A549 (cell line): ENCODE measurements around the gene YES1. TPM values are rescaled to one million over a fixed set of nuclear protein-coding genes. Genes with fewer than 3 reads are reported as not detected.
"Not testable (repeated sequence)": the region's sequence is repeated elsewhere in the genome, so short reads cannot be mapped to it uniquely, and the experiment has no call there.

ENCODE experiments used
- ATAC-seq, 2 experiments: fragments of 200-7000 bp in 1 of 2; fragments of >200 bp in 1 of 2; cut with Nextera tagmentation in 1 of 2; cut with Tn5 transposase in 1 of 2; 3 replicates each; pipeline versions ENCODE4 v1.8.0 to v1.9.1; 2018 to 2020; ENCODE audit warnings: mild to moderate bottlenecking in 1 of 2, moderate library complexity in 1 of 2
- CTCF ChIA-PET: fragments of 300-600 bp; sonication (Branson Sonifier 250); formaldehyde crosslinking; extraction: SDS; loops from one replicate; lab custom pipeline; 2021; ENCODE audit warnings: antibody characterized with exemption, inconsistent platforms; lab: Yijun Ruan, JAX
- POLR2A ChIA-PET: fragments of 350-600 bp; formaldehyde crosslinking; extraction: SDS; loops from one replicate; lab custom pipeline; 2021; ENCODE audit warnings: antibody characterized with exemption, inconsistent platforms; lab: Yijun Ruan, JAX
- DNase-seq, 2 experiments: peaks; one replicate each; pipeline versions ENCODE4 v3.0.0 to v3.0.0-alpha.2; 2011 to 2016; ENCODE audit warnings: low read depth in 1 of 2, low spot score in 1 of 2
- FAIRE-seq: peaks from 2 replicates; lab custom pipeline; 2011; peaks lifted over from hg19 to GRCh38; lab: Jason Lieb, UNC
- H3K27ac ChIP-seq, 2 experiments: fragments of >200 bp; sonication (Bioruptor Twin); formaldehyde crosslinking; 3 replicates each; pipeline ENCODE4 v1.5.1; 2016 to 2017
- H3K4me1 ChIP-seq: fragments of >200 bp; sonication (Bioruptor Twin); formaldehyde crosslinking; 3 replicates; pipeline ENCODE4 v1.6.1; 2016
- H3K4me2 ChIP-seq: fragments of >200 bp; sonication (Bioruptor Twin); formaldehyde crosslinking; 3 replicates; pipeline ENCODE4 v1.6.1; 2016
- H3K4me3 ChIP-seq: fragments of >200 bp; sonication (Bioruptor Twin); formaldehyde crosslinking; 3 replicates; pipeline ENCODE4 v1.5.1; 2016
- H3K9me3 ChIP-seq: fragments of >200 bp; sonication (Bioruptor Twin); formaldehyde crosslinking; 3 replicates; pipeline ENCODE4 v1.6.1; 2016
- CBX8 ChIP-seq: fragments of 200-600 bp; sonication (generic); IDR thresholded peaks from 2 replicates; pipeline ENCODE4 v1.6.1; 2016
- CEBPB ChIP-seq, 2 experiments: fragments of >200 bp in 1 of 2; sonication (Bioruptor Twin) in 1 of 2; formaldehyde crosslinking in 1 of 2; IDR thresholded peaks; 2 replicates each; pipeline ENCODE4 v1.6.1; 2012 to 2016
- ESRRA ChIP-seq: fragments of 150-350 bp; IDR thresholded peaks from 2 replicates; pipeline ENCODE4 v1.6.1; 2014; ENCODE audit warnings: mild to moderate bottlenecking, low read length, borderline replicate concordance
- FOSB ChIP-seq: fragments of 250-450 bp; sonication (Bioruptor Pico); IDR thresholded peaks from 2 replicates; pipeline ENCODE4 v1.5.0; 2020; ENCODE audit warnings: mild to moderate bottlenecking, moderate library complexity
- FOSL2 ChIP-seq, 2 experiments: fragments of 450-650 bp in 1 of 2; fragments of >200 bp in 1 of 2; sonication (Bioruptor Twin) in 1 of 2; formaldehyde crosslinking; IDR thresholded peaks; 2 replicates each; pipeline versions ENCODE4 v1.5.0 to v1.6.1; 2016 to 2020; ENCODE audit warnings: mild to moderate bottlenecking in 1 of 2, moderate library complexity in 1 of 2
- GATA3 ChIP-seq: IDR thresholded peaks from 2 replicates; pipeline ENCODE4 v1.6.1; 2012; ENCODE audit warnings: borderline replicate concordance
- HDAC2 ChIP-seq: fragments of 200-600 bp; sonication (generic); IDR thresholded peaks from 2 replicates; pipeline ENCODE4 v1.6.1; 2016
- HOXA7 ChIP-seq: fragments of 250-450 bp; sonication (Bioruptor Pico); IDR thresholded peaks from 2 replicates; pipeline ENCODE4 v1.5.0; 2020; ENCODE audit warnings: mild to moderate bottlenecking, moderate library complexity
- HOXB13 ChIP-seq: fragments of 250-450 bp; sonication (Bioruptor Pico); IDR thresholded peaks from 2 replicates; pipeline ENCODE4 v1.5.0; 2020; ENCODE audit warnings: low read depth, mild to moderate bottlenecking, moderate library complexity
- HOXB5 ChIP-seq: fragments of 250-450 bp; sonication (Bioruptor Pico); IDR thresholded peaks from 2 replicates; pipeline ENCODE4 v1.5.0; 2020; ENCODE audit warnings: mild to moderate bottlenecking, moderate library complexity
- JUNB ChIP-seq: fragments of >200 bp; sonication (Bioruptor Twin); formaldehyde crosslinking; IDR thresholded peaks from 2 replicates; pipeline ENCODE4 v1.6.1; 2016
- KDM1A ChIP-seq: fragments of 200-600 bp; sonication (generic); IDR thresholded peaks from 2 replicates; pipeline ENCODE4 v1.6.1; 2016; ENCODE audit warnings: low read depth, mild to moderate bottlenecking
- MAZ ChIP-seq: fragments of 150-350 bp; IDR thresholded peaks from 2 replicates; pipeline ENCODE4 v1.6.1; 2014; ENCODE audit warnings: antibody characterized with exemption, low read depth, low read length, borderline replicate concordance
- NFE2L2 ChIP-seq: fragments of 150-350 bp; conservative IDR thresholded peaks from 2 replicates; pipeline ENCODE4 v1.6.1; 2014; ENCODE audit warnings: low read length
- NR3C1 ChIP-seq: fragments of >200 bp; sonication (Bioruptor Twin); formaldehyde crosslinking; IDR thresholded peaks from 3 replicates; pipeline ENCODE4 v1.6.1; 2017
- PHF8 ChIP-seq: fragments of 200-600 bp; sonication (generic); IDR thresholded peaks from 2 replicates; pipeline ENCODE4 v1.6.1; 2016; ENCODE audit warnings: low read depth, mild to moderate bottlenecking, antibody characterized with exemption, moderate library complexity, borderline replicate concordance
- POLR2AphosphoS2 ChIP-seq: conservative IDR thresholded peaks from 2 replicates; pipeline ENCODE4 v1.6.1; 2012; ENCODE audit warnings: low read length, improper control_type of control experiment, inconsistent platforms
- RCOR1 ChIP-seq: fragments of 150-350 bp; IDR thresholded peaks from 2 replicates; pipeline ENCODE4 v1.6.1; 2014; ENCODE audit warnings: antibody characterized with exemption, low read length, low read depth
- SREBF2 ChIP-seq: fragments of 450-650 bp; IDR thresholded peaks from 2 replicates; pipeline ENCODE4 v1.6.1; 2014; ENCODE audit warnings: mild to moderate bottlenecking, moderate library complexity
- ZC3H11A ChIP-seq: fragments of 450-650 bp; IDR thresholded peaks from 2 replicates; pipeline ENCODE4 v1.6.1; 2014; ENCODE audit warnings: antibody characterized with exemption, mild to moderate bottlenecking
- ZFP36 ChIP-seq: fragments of 450-650 bp; IDR thresholded peaks from 2 replicates; pipeline ENCODE4 v1.6.1; 2014; ENCODE audit warnings: borderline replicate concordance; ENCODE audit not compliant: partially characterized antibody
- WGBS: methylation state at CpG from one replicate; pipeline ENCODE4 v1.1.6; 2017; ENCODE audit errors: missing lambda C conversion rate; 5-methylcytosine and 5-hydroxymethylcytosine counted together
- polyA plus RNA-seq, 4 experiments: library from polyadenylated mRNA; depleted of rRNA in 3 of 4; stranded (reverse); fragments of >200 nt; fragmentation: RNase III in 1 of 4; extraction: RNeasy Plus Mini Kit Qiagen cat#74134 plus additional on column Dnase treatment in 1 of 4; gene quantifications; 2 replicates in 3 of 4; 3 replicates in 1 of 4; pipeline ENCODE4 v1.2.3, GENCODE V29; 2011 to 2017
- TF ChIP-seq, protein P1 (sequence below): fragments of 450-650 bp; IDR thresholded peaks from 2 replicates; pipeline ENCODE4 v1.6.1; 2014; ENCODE audit warnings: antibody characterized with exemption
- TF ChIP-seq, protein P2 (sequence below): fragments of >200 bp; sonication (Bioruptor Twin); formaldehyde crosslinking; IDR thresholded peaks from 2 replicates; pipeline ENCODE4 v1.6.1; 2016

YES1 gene
- polyA plus RNA-seq, 2 of the 4 experiments (the other 2 are of a cell fraction) = 22.6 to 32.1 TPM

DNA sequence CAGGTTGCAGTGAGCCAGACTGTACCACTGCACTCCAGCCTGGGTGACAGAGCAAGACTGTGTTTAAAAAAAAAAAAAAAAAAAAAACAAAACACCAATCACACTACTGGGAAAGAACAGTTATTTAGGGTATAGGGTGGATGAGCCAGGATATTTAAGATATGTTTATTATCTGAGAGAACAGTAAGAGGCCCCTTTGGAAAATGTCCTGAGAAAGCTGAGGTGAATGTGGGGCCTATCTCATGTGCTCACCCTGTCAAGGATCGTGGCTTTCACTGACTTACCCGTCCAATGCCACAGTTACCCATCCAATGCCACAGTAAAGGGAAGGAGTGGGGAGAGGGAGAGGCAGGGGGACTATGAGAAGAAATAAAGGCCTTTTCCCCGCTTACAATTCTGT is 79.7 kb downstream of the YES1 start:
- no peak for FAIRE-seq
- 92% methylated on average over 3 of the region's 3 CpGs for WGBS
- Histone ChIP-seq H3K9me3 (no peaks in the 10 kb centered on the region), H3K4me2 (no peak overlapping the region), H3K4me3 (no peak overlapping the region), H3K4me1 (no peaks in the 10 kb centered on the region), H3K27ac (no peak overlapping the region)
- DNase-seq = no peak
- ChIA-PET POLR2A (no interaction called here), CTCF (interaction anchor here (1.1 to 1.5 kb wide), 3 partner anchors 20 to 107 kb away, joined by 3 to 5 read pairs (median 4); partner anchors contain the start of gene ENOSF1)
- TF ChIP-seq ZC3H11A (no peak), GATA3 (no peak), POLR2AphosphoS2 (no peak), RCOR1 (no peak), PHF8 (no peak), FOSL2 (IDR thresholded peaks at IDR 0.05) (no peak), FOSL2 (CRISPR knock-in tag; IDR thresholded peaks at IDR 0.05) (no peak), JUNB (no peak), HOXB5 (CRISPR knock-in tag) (no peak), KDM1A (no peak), MAZ (no peak), HOXA7 (CRISPR knock-in tag) (no peak)
- TF ChIP-seq, protein P1, sequence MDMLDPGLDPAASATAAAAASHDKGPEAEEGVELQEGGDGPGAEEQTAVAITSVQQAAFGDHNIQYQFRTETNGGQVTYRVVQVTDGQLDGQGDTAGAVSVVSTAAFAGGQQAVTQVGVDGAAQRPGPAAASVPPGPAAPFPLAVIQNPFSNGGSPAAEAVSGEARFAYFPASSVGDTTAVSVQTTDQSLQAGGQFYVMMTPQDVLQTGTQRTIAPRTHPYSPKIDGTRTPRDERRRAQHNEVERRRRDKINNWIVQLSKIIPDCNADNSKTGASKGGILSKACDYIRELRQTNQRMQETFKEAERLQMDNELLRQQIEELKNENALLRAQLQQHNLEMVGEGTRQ = no peak
- no peak for ATAC-seq

DNA sequence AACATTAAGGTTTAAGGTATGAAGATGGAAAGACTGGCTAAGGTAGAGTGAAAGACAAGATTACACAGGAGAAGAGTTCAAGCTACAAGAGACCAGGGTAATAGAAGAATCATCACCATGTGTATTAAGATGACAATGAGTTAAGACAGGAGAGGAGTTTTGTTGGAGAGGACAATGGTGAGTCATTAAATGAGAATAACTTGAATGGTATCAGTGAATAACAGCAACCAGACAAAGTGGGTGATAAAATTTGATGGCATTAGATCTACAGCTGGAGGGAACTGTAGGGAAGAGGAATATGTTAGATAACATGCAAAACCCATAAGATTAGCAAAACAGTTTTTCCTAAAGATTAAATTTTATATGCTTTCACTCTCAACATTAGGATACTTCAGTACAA is 80.9 kb downstream of the YES1 start:
- DNase-seq = no peak
- Histone ChIP-seq H3K4me1 (no peaks in the 10 kb centered on the region), H3K4me3 (no peak overlapping the region), H3K9me3 (no peaks in the 10 kb centered on the region)
- FAIRE-seq = no peak
- TF ChIP-seq CBX8 (no peak), GATA3 (no peak), HDAC2 (no peak), ZFP36 (no peak), NFE2L2 (no peak)
- TF ChIP-seq, all 56 proteins: peak for 0
- H3K4me2 ChIP-seq = no peak overlapping the region
- POLR2A ChIA-PET = no interaction called here
- CTCF ChIA-PET = no interaction called here
- no peak overlapping the region for H3K27ac ChIP-seq
- no peak for ATAC-seq

DNA sequence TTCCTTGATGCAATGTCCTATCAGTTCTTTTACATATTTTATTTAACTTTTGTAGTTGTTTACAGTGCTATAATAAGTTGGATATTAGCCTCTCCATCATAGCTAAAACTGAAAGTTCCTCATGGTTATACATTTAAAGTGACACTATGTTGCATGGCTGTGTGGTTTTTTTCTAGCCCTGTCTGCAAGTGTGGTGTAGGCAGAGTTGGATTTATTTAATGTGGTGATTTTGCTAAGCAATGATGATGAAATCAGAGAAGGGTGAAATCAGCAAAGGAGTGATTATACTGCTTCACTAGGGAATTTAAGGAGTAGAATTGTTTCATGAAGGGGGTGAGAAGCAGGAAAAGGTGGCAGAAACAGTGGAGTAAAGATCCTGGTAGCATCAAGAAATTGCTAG is 81.3 kb downstream of the YES1 start:
- Histone ChIP-seq H3K27ac (no peak overlapping the region), H3K4me2 (no peak overlapping the region), H3K4me1 (no peaks in the 10 kb centered on the region), H3K9me3 (no peaks in the 10 kb centered on the region), H3K4me3 (no peak overlapping the region)
- ChIA-PET CTCF (no interaction called here), POLR2A (no interaction called here)
- FAIRE-seq (no peak), DNase-seq (no peak), ATAC-seq (no peak)
- TF ChIP-seq, protein P2, sequence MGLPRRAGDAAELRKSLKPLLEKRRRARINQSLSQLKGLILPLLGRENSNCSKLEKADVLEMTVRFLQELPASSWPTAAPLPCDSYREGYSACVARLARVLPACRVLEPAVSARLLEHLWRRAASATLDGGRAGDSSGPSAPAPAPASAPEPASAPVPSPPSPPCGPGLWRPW = no peak
- no peak for TF ChIP-seq CEBPB (IDR thresholded peaks at IDR 0.05)
- no peak for TF ChIP-seq ZFP36
- TF ChIP-seq SREBF2 = no peak
- TF ChIP-seq HOXB13 (CRISPR knock-in tag) = no peak
- TF ChIP-seq RCOR1 = no peak
- TF ChIP-seq HOXA7 (CRISPR knock-in tag) = no peak
- no peak for TF ChIP-seq NFE2L2
- TF ChIP-seq ESRRA = no peak
- TF ChIP-seq NR3C1 = no peak
- no peak for TF ChIP-seq FOSB (CRISPR knock-in tag)

DNA sequence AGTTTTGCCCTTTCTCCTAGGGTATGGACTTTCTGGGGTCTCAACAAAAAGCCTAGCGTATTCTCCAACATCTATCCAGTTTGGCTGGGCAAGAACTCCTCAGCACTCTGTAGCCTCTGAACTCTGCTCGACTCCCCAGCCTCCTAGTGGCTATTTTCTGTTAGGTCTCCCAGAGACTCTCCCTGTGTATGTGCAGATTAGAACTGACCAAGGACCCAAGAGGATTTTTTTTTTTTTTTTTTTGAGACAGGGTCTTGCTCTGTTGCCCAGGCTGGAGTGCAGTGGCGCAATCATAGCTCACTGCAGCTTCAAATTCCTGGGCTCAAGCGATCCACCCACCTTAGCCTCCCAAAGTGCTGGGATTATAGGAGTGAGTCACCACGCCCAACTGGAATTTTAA is 81.9 kb downstream of the YES1 start:
- H3K9me3 ChIP-seq, H3K27ac ChIP-seq, CTCF ChIA-PET, H3K4me1 ChIP-seq, H3K4me2 ChIP-seq, FAIRE-seq, H3K4me3 ChIP-seq, POLR2A ChIA-PET: not testable (repeated sequence)
- peak in 1 of 2 experiments; percentile 16 for DNase-seq
- peak; percentile 83 to 86; a peak in 5 of 6 replicates for ATAC-seq
- 85% methylated on average over 5 of the region's 5 CpGs for WGBS
